Vagina (tissue), 2 donors: Measurements from ENCODE around the gene PPP2R3B.

Experiments
- CTCF ChIP-seq, 3 experiments: fragments of 450-650 bp in 2 of 3; fragments of 200-600 bp in 1 of 3; sonication (generic) in 1 of 3; IDR thresholded peaks; one replicate each; pipeline ENCODE4 v1.5.1; 2017 to 2019; ENCODE audit warnings: antibody characterized with exemption in 3 of 3, mild to moderate bottlenecking in 2 of 3, moderate library complexity in 2 of 3
- POLR2A ChIP-seq, 2 donors: fragments of 450-650 bp; IDR thresholded peaks; one replicate each; pipeline ENCODE4 v1.6.1; 2017; ENCODE audit warnings: antibody characterized with exemption in 2 of 2, mild to moderate bottlenecking in 2 of 2, moderate library complexity in 2 of 2
- POLR2AphosphoS5 ChIP-seq, 2 donors: sonication (generic); formaldehyde crosslinking; IDR thresholded peaks; one replicate each; pipeline ENCODE4 v1.9.0; 2017; ENCODE audit warnings: antibody characterized with exemption in 2 of 2, mild to moderate bottlenecking in 2 of 2, low read depth in 1 of 2; ENCODE audit not compliant: insufficient read depth in 1 of 2

GRCh38 chrX:311156-312129 lies 75.3 kb downstream of the PPP2R3B start:
- TF ChIP-seq CTCF (IDR thresholded peaks at IDR 0.05) (no peak), POLR2AphosphoS5 (IDR thresholded peaks at IDR 0.05; ENCODE audit: insufficient read depth in 1 of 2, low read depth in 1 of 2) (no peak), POLR2A (IDR thresholded peaks at IDR 0.05) (no peak)
